Breast epithelium (tissue), 3 donors: ENCODE results near the gene SCTR.

Experiments
- CTCF ChIP-seq, 3 donors: fragments of 450-650 bp; IDR thresholded peaks; one replicate each; pipeline ENCODE4 v1.5.1; 2016 to 2017; ENCODE audit warnings: antibody characterized with exemption in 3 of 3, mild to moderate bottlenecking in 3 of 3, moderate library complexity in 3 of 3
- POLR2A ChIP-seq: fragments of 450-650 bp; IDR thresholded peaks from one replicate; pipeline ENCODE4 v1.6.1; 2016; ENCODE audit warnings: antibody characterized with exemption, mild to moderate bottlenecking, moderate library complexity
- POLR2AphosphoS5 ChIP-seq, 3 donors: sonication (generic); formaldehyde crosslinking; IDR thresholded peaks; one replicate each; pipeline ENCODE4 v1.6.1; 2017; ENCODE audit warnings: antibody characterized with exemption in 3 of 3

GRCh38 chr2:119436993-119437772 lies 87.1 kb downstream of the SCTR start:
- TF ChIP-seq CTCF (IDR thresholded peaks at IDR 0.05): no peak
- no peak for TF ChIP-seq POLR2A
- TF ChIP-seq POLR2AphosphoS5 (IDR thresholded peaks at IDR 0.05): no peak
